HG03095 (cell line): ENCODE data around the gene MROH2A.

Experiments used
- ATAC-seq: cut with Tn5 transposase; IDR thresholded peaks from one replicate; pipeline ENCODE4 v1.9.1; 2021; ENCODE audit warnings: moderate library complexity; ENCODE audit not compliant: unreplicated experiment

MROH2A gene

GRCh38 chr2:233761040-233761769 is 16.9 kb upstream of the MROH2A start:
- ATAC-seq = no peak

- no peak for ATAC-seq
Observed at GRCh38 chr2:233764264-233764663, 13.9 kb upstream of the MROH2A start.

- no peak for ATAC-seq
Observed at GRCh38 chr2:233764761-233765160, 13.4 kb upstream of the MROH2A start.

GRCh38 chr2:233766416-233766815 is 11.7 kb upstream of the MROH2A start:
- no peak for ATAC-seq

GRCh38 chr2:233768076-233768475 is 10.1 kb upstream of the MROH2A start:
- ATAC-seq = no peak

DNA sequence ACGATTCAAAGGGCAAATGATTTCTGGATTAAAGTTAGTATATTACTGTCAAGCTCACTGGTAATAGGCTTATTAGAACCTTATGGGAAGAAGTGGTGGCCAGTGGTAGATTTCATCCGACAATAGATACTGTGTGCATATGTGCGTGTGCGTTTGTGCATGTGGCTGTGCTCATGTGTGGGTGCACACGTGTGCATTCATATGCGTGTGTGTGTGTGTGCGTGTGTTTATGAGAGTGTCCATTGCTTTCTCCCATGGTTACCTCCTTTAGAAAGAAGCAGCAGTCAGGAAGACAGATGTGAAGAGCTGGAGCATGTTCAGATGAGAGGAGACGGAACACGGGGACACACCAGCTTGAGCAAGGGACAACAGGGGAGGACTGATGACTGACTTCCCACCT is 8.9 kb upstream of the MROH2A start:
- no peak for ATAC-seq

GRCh38 chr2:233772153-233772552 is 6.0 kb upstream of the MROH2A start:
- ATAC-seq = no peak

GRCh38 chr2:233772583-233772982 is 5.5 kb upstream of the MROH2A start:
- no peak for ATAC-seq

DNA sequence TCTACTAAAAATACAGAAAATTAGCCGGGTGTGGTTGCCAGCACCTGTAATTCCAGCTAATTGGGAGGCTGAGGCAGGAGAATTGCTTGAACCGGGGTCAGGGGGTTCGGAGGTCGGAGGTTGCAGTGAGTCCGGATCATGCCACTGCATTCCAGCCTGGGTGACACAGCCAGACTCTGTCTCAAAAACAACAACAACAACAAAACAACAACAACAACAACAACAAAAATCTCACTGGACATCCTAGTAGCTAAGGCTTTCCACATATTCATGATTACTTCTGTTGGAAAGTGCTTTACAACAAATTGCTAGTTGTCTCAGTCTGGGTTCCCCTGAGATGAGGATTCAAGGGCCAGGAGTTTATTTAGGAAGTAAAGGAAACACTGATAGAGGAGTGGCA is 4.3 kb upstream of the MROH2A start:
- ATAC-seq = no peak

GRCh38 chr2:233775414-233775813 is 2.7 kb upstream of the MROH2A start:
- no peak for ATAC-seq

DNA sequence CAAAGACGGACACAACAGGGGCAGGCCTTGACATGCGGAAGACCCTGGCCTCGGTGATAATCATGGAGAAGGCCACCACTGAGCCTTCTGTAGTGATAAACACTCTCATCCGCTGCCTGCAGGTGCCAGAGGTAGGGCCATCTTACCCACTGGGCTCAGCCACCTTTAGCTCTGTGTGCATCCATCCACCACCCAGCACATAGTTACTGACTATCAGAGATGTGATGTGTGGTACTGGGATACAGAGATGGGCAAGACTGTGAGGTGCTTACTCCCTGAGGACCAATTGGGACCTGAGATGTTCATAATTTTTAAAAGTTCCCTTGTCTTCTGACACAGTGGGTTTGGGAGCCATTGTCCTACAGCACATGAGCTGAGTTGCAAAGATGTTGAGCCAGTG is 1.6 kb downstream of the MROH2A start:
- ATAC-seq = no peak

GRCh38 chr2:233780771-233781170 is 2.6 kb downstream of the MROH2A start:
- no peak for ATAC-seq

DNA sequence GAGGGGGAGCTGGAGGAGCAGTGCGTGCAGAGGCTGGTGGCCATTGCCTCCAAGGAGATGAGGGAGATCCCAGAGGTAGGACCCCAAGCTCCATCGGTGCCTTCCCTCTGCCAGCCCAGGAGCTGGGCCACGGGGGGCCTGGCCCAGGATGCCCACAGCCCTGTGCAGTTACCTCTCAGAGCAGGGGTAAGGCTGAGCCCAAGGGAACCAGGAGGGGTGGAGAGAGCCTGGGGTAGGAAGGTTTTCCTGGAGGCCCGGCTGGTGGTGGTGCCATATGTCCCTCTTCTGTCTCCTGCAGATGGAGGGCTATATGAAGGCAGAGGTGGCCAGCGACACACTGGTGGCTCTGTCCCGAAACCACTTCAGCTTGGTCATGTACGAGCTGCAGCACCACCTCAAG is 11.4 kb downstream of the MROH2A start:
- no peak for ATAC-seq

GRCh38 chr2:233791151-233791882 is 13.2 kb downstream of the MROH2A start:
- ATAC-seq = no peak

DNA sequence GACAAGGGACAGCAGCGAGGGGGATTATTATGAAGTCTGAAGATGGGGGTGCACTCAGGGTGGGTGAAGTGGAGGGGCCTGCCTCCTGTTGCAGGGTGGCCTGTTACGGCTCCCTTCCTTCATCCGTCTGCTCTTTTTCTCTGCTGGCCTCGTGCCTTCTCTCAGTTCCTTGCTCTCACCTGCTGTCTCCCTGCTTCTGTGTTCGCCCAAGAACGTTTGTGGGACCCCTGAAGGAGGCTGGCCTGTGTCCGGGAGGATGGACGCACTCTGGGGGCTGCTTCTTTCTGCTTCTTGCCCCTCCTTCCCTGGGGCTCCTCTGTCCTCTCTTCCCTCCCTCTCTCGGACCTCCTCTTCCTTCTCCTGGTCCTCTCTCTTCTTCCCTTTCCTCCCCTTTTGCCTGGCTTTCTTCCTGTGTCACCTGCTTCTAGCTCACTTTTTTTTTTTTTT is 13.8 kb downstream of the MROH2A start:
- no peak for ATAC-seq

GRCh38 chr2:233792720-233793119 is 14.6 kb downstream of the MROH2A start:
- ATAC-seq = no peak

- ATAC-seq = no peak
Observed at GRCh38 chr2:233793465-233794127, 15.5 kb downstream of the MROH2A start.

GRCh38 chr2:233794128-233794658 is 16.1 kb downstream of the MROH2A start:
- ATAC-seq = no peak

DNA sequence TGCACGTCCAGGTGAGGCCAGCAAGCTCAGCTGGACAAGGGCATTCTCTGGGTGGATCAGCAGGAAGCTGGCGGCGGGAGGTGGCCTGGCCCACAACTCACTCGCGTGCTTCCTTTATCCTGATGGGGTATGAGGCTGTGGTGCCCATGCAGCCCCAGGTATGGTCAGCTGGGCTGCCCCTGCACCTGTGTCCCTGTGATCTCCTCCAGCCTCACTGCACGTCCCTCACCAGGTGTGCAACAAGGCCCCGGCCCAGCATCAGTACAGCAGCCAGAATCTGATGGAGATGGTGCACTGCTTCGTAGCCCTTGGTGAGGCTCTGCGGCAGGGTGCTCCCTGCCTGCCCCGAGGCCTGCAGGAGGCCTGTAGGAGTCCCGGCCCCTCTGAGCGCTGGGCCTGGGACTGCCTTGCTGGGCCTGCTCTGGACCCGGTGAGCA is 17.6 kb downstream of the MROH2A start:
- no peak for ATAC-seq

- no peak for ATAC-seq
Observed at GRCh38 chr2:233796254-233796653, 18.1 kb downstream of the MROH2A start.

- ATAC-seq = no peak
Observed at GRCh38 chr2:233798335-233799086, 20.4 kb downstream of the MROH2A start.
